Parathyroid adenoma (tissue), 2 donors: Measurements from ENCODE around the gene CCL8.

Experiments
- H2AFZ ChIP-seq: fragments of 300-600 bp; sonication (generic); one replicate; pipeline ENCODE4 v1.7.0; 2017; ENCODE audit warnings: antibody characterized with exemption, mild to moderate bottlenecking
- H3K27ac ChIP-seq: fragments of 300-600 bp; sonication (generic); one replicate; pipeline ENCODE4 v1.7.0; 2017
- H3K27me3 ChIP-seq: fragments of 300-600 bp; sonication (generic); one replicate; pipeline ENCODE4 v1.7.0; 2017; ENCODE audit warnings: low read length; ENCODE audit not compliant: control insufficient read depth, insufficient read depth
- H3K36me3 ChIP-seq: fragments of 300-600 bp; sonication (generic); one replicate; pipeline ENCODE4 v1.7.0; 2017; ENCODE audit warnings: low read length; ENCODE audit not compliant: control insufficient read depth, insufficient read depth
- H3K4me1 ChIP-seq: fragments of 300-600 bp; sonication (generic); one replicate; pipeline ENCODE4 v1.7.0; 2017; ENCODE audit warnings: control low read depth
- H3K4me2 ChIP-seq: fragments of 300-600 bp; sonication (generic); one replicate; pipeline ENCODE4 v1.7.0; 2017; ENCODE audit warnings: low read length
- H3K4me3 ChIP-seq: fragments of 300-600 bp; sonication (generic); one replicate; pipeline ENCODE4 v1.7.0; 2017; ENCODE audit warnings: low read depth, low read length
- H3K79me2 ChIP-seq: fragments of 300-600 bp; sonication (generic); one replicate; pipeline ENCODE4 v1.7.0; 2017; ENCODE audit warnings: control low read depth
- H3K9ac ChIP-seq: fragments of 300-600 bp; sonication (generic); one replicate; pipeline ENCODE4 v1.7.0; 2017; ENCODE audit warnings: mild to moderate bottlenecking
- H3K9me3 ChIP-seq: fragments of 300-600 bp; sonication (generic); one replicate; pipeline ENCODE4 v1.7.0; 2017; ENCODE audit warnings: low read length; ENCODE audit not compliant: control insufficient read depth
- TF ChIP-seq, protein P1 (sequence below): fragments of 300-600 bp; sonication (generic); IDR thresholded peaks from one replicate; pipeline ENCODE4 v1.7.0; 2017; ENCODE audit warnings: antibody characterized with exemption, mild to moderate bottlenecking
- donor health status: primary hyperparathyroidism.

The CCL8 gene

DNA sequence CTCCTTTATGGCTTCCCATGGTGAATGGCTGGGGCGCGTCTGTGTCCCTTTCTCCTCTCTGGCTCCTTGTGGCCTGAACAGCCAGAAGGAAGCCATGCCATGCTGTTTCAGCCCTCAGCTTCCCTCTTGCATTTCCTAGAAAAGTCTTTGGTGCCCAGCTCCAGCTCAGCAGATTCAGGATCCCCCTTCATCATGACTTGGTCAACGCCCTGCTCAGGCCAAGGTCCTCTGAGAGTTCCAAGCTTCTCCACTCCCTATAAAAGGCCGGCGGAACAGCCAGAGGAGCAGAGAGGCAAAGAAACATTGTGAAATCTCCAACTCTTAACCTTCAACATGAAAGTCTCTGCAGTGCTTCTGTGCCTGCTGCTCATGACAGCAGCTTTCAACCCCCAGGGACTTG, 37.0 kb downstream of the CCL8 start, which contains the start of gene CCL13:
Gene CCL13, plus strand, starts transcription at position 287 of the 400 bp plus-strand sequence. Its CDS starts 47 bp downstream, at position 334.
- H3K27ac ChIP-seq: no peak within 1 kb of the TSS

DNA sequence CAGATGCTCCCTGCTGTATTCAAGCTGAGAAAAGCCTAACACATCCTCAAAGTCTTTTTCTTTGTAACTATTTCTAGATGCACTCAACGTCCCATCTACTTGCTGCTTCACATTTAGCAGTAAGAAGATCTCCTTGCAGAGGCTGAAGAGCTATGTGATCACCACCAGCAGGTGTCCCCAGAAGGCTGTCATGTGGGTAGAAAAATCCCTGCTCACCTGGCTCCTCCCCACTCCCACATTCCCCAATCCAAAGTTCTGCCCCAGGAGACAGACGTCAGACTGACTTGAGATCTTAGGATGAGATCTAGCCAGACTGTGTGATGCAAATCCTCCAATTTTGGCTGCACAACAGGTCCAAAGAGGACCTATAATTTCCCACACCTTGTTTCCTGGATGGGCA, 38.2 kb downstream of the CCL8 start:
- no peaks in the 10 kb centered on the region for H3K36me3 ChIP-seq
- no peak overlapping the region for H3K27ac ChIP-seq
- H3K9me3 ChIP-seq: no peaks in the 10 kb centered on the region
- H3K27me3 ChIP-seq: no peaks in the 10 kb centered on the region
- TF ChIP-seq, protein P1, sequence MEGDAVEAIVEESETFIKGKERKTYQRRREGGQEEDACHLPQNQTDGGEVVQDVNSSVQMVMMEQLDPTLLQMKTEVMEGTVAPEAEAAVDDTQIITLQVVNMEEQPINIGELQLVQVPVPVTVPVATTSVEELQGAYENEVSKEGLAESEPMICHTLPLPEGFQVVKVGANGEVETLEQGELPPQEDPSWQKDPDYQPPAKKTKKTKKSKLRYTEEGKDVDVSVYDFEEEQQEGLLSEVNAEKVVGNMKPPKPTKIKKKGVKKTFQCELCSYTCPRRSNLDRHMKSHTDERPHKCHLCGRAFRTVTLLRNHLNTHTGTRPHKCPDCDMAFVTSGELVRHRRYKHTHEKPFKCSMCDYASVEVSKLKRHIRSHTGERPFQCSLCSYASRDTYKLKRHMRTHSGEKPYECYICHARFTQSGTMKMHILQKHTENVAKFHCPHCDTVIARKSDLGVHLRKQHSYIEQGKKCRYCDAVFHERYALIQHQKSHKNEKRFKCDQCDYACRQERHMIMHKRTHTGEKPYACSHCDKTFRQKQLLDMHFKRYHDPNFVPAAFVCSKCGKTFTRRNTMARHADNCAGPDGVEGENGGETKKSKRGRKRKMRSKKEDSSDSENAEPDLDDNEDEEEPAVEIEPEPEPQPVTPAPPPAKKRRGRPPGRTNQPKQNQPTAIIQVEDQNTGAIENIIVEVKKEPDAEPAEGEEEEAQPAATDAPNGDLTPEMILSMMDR: no peak
- no peaks in the 10 kb centered on the region for H3K79me2 ChIP-seq
- no peak overlapping the region for H3K4me3 ChIP-seq
- H3K9ac ChIP-seq: no peak overlapping the region
- no peak overlapping the region for H2AFZ ChIP-seq
- no peaks in the 10 kb centered on the region for H3K4me1 ChIP-seq
- no peak overlapping the region for H3K4me2 ChIP-seq

More for the DNA sequence above, 37.0 kb downstream of the CCL8 start, which contains the start of gene CCL13:
- no peak within 1 kb of the TSS for H3K4me3 ChIP-seq
- no peak within 1 kb of the TSS for H2AFZ ChIP-seq
- H3K36me3 ChIP-seq: no peaks in the 10 kb centered on the region
- TF ChIP-seq, protein P1: no peak
- H3K4me1 ChIP-seq: no peaks in the 10 kb centered on the region
- H3K4me2 ChIP-seq: no peak within 1 kb of the TSS
- no peaks in the 10 kb centered on the region for H3K79me2 ChIP-seq
- H3K9me3 ChIP-seq: no peaks in the 10 kb centered on the region
- H3K27me3 ChIP-seq: no peaks in the 10 kb centered on the region
- H3K9ac ChIP-seq: no peak within 1 kb of the TSS

DNA sequence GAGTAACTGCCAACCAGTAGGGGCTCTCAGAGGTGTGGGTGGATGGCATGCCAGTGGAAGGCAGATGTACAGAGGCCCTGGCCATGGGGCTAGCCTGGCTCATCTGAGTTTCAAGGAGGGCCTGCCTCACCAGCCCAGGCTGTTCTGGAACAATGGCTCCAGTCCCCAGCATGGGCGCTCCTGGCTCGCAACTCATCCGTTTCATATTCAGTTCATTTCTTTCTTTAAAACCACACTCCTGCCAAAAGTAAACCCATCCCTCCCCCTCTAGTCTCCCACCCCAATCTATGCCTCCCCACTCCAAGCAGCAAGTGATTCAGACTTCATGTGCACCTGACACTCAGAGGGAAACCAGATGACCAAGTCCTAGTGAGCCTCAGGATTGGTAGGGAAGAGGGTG, 39.4 kb downstream of the CCL8 start:
- Histone ChIP-seq H3K79me2 (no peaks in the 10 kb centered on the region), H2AFZ (no peak overlapping the region), H3K9me3 (no peaks in the 10 kb centered on the region), H3K4me3 (no peak overlapping the region), H3K4me2 (no peak overlapping the region), H3K4me1 (no peaks in the 10 kb centered on the region), H3K27me3 (no peaks in the 10 kb centered on the region), H3K9ac (no peak overlapping the region), H3K27ac (no peak overlapping the region), H3K36me3 (no peaks in the 10 kb centered on the region)
- TF ChIP-seq, protein P1: no peak

DNA sequence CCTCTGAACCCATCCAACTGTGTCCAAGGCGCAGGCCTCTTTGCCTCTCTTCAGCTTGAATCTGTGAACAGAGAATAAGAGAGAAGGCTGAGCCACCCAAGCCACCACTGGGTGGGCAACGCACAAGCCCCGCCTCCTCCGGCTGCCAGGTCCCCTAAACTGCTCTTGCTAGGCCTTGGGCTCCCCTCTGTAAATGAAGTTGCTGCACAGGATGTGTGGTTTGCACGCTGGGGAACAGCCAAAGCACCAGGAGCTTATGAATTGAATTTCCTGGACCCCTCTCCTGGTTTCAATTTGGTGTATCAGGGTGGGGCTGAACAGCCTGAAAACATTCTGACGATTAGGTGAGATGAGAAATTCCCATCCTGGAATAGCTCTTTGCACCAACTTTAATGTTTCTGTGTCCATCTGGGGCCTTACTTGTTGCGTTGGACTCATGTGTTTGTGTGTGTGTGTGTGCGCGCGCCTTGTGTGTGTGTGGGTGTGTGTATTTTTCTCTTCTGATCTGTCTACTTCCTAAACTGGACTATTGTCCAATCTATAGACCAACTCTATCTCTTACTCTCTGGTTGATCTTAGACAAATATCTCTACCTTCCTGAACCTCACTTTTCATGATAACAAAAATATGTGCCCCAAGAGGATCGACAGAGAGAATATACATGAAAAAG, 41.5 kb downstream of the CCL8 start:
- no peak overlapping the region for H2AFZ ChIP-seq
- H3K79me2 ChIP-seq: no peaks in the 10 kb centered on the region
- no peak overlapping the region for H3K9ac ChIP-seq
- no peaks in the 10 kb centered on the region for H3K36me3 ChIP-seq
- TF ChIP-seq, protein P1: no peak
- H3K4me3 ChIP-seq: no peak overlapping the region
- no peak overlapping the region for H3K27ac ChIP-seq
- H3K4me2 ChIP-seq: no peak overlapping the region
- H3K4me1 ChIP-seq: no peaks in the 10 kb centered on the region
- no peaks in the 10 kb centered on the region for H3K27me3 ChIP-seq
- no peaks in the 10 kb centered on the region for H3K9me3 ChIP-seq

DNA sequence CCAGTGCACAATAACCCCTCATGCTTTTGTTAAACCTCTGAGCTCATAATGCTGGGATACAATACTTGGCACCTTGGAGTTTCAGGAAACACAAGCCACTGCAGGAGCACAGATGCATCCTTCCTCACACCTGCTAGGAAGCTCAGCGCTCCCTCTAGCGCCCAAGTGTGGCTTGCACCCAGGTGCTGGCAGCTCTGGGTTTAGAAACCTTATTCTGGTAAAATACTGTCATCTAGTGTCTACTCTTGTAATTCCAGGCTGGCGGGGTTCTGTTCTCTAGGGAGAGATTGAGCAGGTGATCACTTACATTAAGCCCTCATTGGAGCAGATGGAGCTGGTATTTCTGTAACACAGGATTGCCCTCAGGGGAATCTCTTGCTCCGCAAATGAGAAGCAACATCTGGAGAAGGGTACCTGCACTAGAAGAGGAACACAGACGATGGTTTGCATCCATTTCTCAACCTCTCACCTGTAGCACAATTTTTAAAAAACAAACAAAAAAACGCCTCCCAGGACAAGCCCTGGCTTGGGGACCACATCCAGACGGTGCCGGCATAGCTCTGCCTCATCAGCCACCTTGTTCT, 42.3 kb downstream of the CCL8 start:
- no peaks in the 10 kb centered on the region for H3K27me3 ChIP-seq
- no peaks in the 10 kb centered on the region for H3K9me3 ChIP-seq
- H3K4me2 ChIP-seq: no peak overlapping the region
- H3K4me3 ChIP-seq: no peak overlapping the region
- H3K4me1 ChIP-seq: no peaks in the 10 kb centered on the region
- no peaks in the 10 kb centered on the region for H3K36me3 ChIP-seq
- H3K9ac ChIP-seq: no peak overlapping the region
- H3K79me2 ChIP-seq: no peaks in the 10 kb centered on the region
- TF ChIP-seq, protein P1: peak; percentile 96
- no peak overlapping the region for H2AFZ ChIP-seq
- no peak overlapping the region for H3K27ac ChIP-seq
